Measurements from ENCODE around the gene PIR.

GRCh38 chrX:15515931-15516330 is 22.8 kb upstream of the PIR start:
- TF ChIP-seq POLR2AphosphoS5 (IDR thresholded peaks at IDR 0.05) (no peak), CTCF (IDR thresholded peaks at IDR 0.05) (no peak), POLR2A (IDR thresholded peaks at IDR 0.05) (no peak), EP300 (IDR thresholded peaks at IDR 0.05) (no peak)

All from gastroesophageal sphincter (tissue), 3 donors.